Body of pancreas (tissue), 4 donors: ENCODE results near the gene UBN2.

ENCODE experiments used
- POLR2A ChIP-seq, 3 donors: fragments of 450-650 bp; IDR thresholded peaks; one replicate each; pipeline ENCODE4 v1.6.1; 2016; ENCODE audit warnings: antibody characterized with exemption in 3 of 3, mild to moderate bottlenecking in 2 of 3
- TF ChIP-seq, protein P1 (sequence below), 7 experiments: fragments of 450-650 bp in 4 of 7; fragments of 200-600 bp in 3 of 7; sonication (generic) in 3 of 7; IDR thresholded peaks; one replicate each; pipeline ENCODE4 v1.5.1; 2016 to 2019; ENCODE audit warnings: antibody characterized with exemption in 7 of 7

GRCh38 chr7:139246905-139247304 is 15.9 kb downstream of the UBN2 start:
- TF ChIP-seq POLR2A (IDR thresholded peaks at IDR 0.05), result no peak
- TF ChIP-seq, protein P1, sequence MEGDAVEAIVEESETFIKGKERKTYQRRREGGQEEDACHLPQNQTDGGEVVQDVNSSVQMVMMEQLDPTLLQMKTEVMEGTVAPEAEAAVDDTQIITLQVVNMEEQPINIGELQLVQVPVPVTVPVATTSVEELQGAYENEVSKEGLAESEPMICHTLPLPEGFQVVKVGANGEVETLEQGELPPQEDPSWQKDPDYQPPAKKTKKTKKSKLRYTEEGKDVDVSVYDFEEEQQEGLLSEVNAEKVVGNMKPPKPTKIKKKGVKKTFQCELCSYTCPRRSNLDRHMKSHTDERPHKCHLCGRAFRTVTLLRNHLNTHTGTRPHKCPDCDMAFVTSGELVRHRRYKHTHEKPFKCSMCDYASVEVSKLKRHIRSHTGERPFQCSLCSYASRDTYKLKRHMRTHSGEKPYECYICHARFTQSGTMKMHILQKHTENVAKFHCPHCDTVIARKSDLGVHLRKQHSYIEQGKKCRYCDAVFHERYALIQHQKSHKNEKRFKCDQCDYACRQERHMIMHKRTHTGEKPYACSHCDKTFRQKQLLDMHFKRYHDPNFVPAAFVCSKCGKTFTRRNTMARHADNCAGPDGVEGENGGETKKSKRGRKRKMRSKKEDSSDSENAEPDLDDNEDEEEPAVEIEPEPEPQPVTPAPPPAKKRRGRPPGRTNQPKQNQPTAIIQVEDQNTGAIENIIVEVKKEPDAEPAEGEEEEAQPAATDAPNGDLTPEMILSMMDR (IDR thresholded peaks at IDR 0.05), result no peak
